CD14-positive monocyte (primary cell): ENCODE measurements around the gene TPRX2. TPM values are rescaled to one million over a fixed set of nuclear protein-coding genes. Genes with fewer than 3 reads are reported as not detected.

Experiments
- DNase-seq, 3 donors: peaks; one replicate each; pipeline ENCODE4 v3.0.0-alpha.2; 2011 to 2022
- H2AFZ ChIP-seq: 2 replicates; pipeline ENCODE4 v1.6.0; 2012; ENCODE audit warnings: mild to moderate bottlenecking, low read depth, low read length, inconsistent platforms; ENCODE audit not compliant: insufficient read depth, poor library complexity, severe bottlenecking
- H3K27ac ChIP-seq, 2 donors: 1 replicate in 1 of 2; 2 replicates in 1 of 2; pipeline ENCODE4 v1.5.1; 2012 to 2013; ENCODE audit warnings: low read length in 2 of 2, control low read depth in 1 of 2, inconsistent platforms in 1 of 2, low read depth in 1 of 2, mild to moderate bottlenecking in 1 of 2
- H3K27me3 ChIP-seq, 2 donors: one replicate each; pipeline versions ENCODE4 v1.6.0 to v1.6.1; 2011 to 2013; ENCODE audit warnings: low read length in 2 of 2; ENCODE audit not compliant: control insufficient read depth in 2 of 2, insufficient read depth in 2 of 2
- H3K36me3 ChIP-seq, 2 donors: replicated peaks in 1 of 2; 1 replicate in 1 of 2; 2 replicates in 1 of 2; pipeline versions ENCODE4 v1.5.1 to v1.6.1; 2012 to 2013; ENCODE audit warnings: low read length in 2 of 2, control low read depth in 1 of 2, inconsistent platforms in 1 of 2, mild to moderate bottlenecking in 1 of 2; ENCODE audit not compliant: insufficient read depth in 2 of 2, control insufficient read depth in 1 of 2
- H3K4me1 ChIP-seq, 2 donors: 1 replicate in 1 of 2; 2 replicates in 1 of 2; pipeline versions ENCODE4 v1.5.1 to v1.6.1; 2012 to 2013; ENCODE audit warnings: low read length in 2 of 2, control low read depth in 1 of 2, inconsistent platforms in 1 of 2, mild to moderate bottlenecking in 1 of 2, moderate library complexity in 1 of 2; ENCODE audit not compliant: insufficient read depth in 2 of 2, control insufficient read depth in 1 of 2
- H3K4me2 ChIP-seq: replicated peaks from 2 replicates; pipeline ENCODE3; 2012; ENCODE audit warnings: low read length, moderate library complexity, mild to moderate bottlenecking; ENCODE audit not compliant: poor library complexity, severe bottlenecking; ENCODE audit errors: extremely low read depth
- H3K4me3 ChIP-seq, 3 experiments: fragments of 200-600 bp in 1 of 3; sonication (generic) in 1 of 3; replicated peaks in 1 of 3; 1 replicate in 2 of 3; 2 replicates in 1 of 3; pipeline ENCODE4 v1.5.1; 2011 to 2013; ENCODE audit warnings: low read length in 3 of 3, mild to moderate bottlenecking in 3 of 3, control low read depth in 2 of 3, low read depth in 2 of 3, inconsistent platforms in 1 of 3, moderate library complexity in 1 of 3
- H3K79me2 ChIP-seq: 2 replicates; pipeline ENCODE4 v1.6.0; 2012; ENCODE audit warnings: mild to moderate bottlenecking, control low read depth, inconsistent platforms, low read length, moderate library complexity; ENCODE audit not compliant: insufficient read depth
- H3K9ac ChIP-seq: 2 replicates; pipeline ENCODE4 v1.6.0; 2017; ENCODE audit warnings: low read length, mild to moderate bottlenecking; ENCODE audit not compliant: insufficient read depth, poor library complexity, severe bottlenecking
- H3K9me3 ChIP-seq, 2 donors: replicated peaks in 1 of 2; 1 replicate in 1 of 2; 2 replicates in 1 of 2; pipeline versions ENCODE4 v1.5.1 to v1.6.1; 2012 to 2013; ENCODE audit warnings: low read length in 2 of 2, control low read depth in 1 of 2; ENCODE audit not compliant: control insufficient read depth in 1 of 2, insufficient read depth in 1 of 2
- H4K20me1 ChIP-seq: 2 replicates; pipeline ENCODE4 v1.6.0; 2012; ENCODE audit warnings: mild to moderate bottlenecking, low read length, control low read depth, moderate library complexity; ENCODE audit not compliant: insufficient read depth
- H3K27ac Mint-ChIP-seq, 7 donors: one replicate each; pipeline ENCODE4 v1.8.0; 2020; ENCODE audit warnings: mild to moderate bottlenecking in 7 of 7, mixed read lengths in 7 of 7, moderate library complexity in 6 of 7, inconsistent platforms in 2 of 7
- H3K27me3 Mint-ChIP-seq, 3 donors: one replicate each; pipeline ENCODE4 v1.8.0; 2021 to 2022; ENCODE audit warnings: low read depth in 3 of 3, mild to moderate bottlenecking in 3 of 3, mixed read lengths in 3 of 3, moderate library complexity in 3 of 3, inconsistent platforms in 1 of 3
- H3K36me3 Mint-ChIP-seq, 2 donors: one replicate each; pipeline ENCODE4 v1.8.0; 2020; ENCODE audit warnings: mixed read lengths in 2 of 2, inconsistent platforms in 1 of 2, mild to moderate bottlenecking in 1 of 2
- H3K4me1 Mint-ChIP-seq: one replicate; pipeline ENCODE4 v1.8.0; 2020; ENCODE audit warnings: mild to moderate bottlenecking, mixed read lengths
- H3K4me3 Mint-ChIP-seq, 2 donors: one replicate each; pipeline ENCODE4 v1.8.0; 2020; ENCODE audit warnings: mild to moderate bottlenecking in 2 of 2, mixed read lengths in 2 of 2, moderate library complexity in 1 of 2
- H3K9me3 Mint-ChIP-seq, 7 donors: one replicate each; pipeline ENCODE4 v1.8.0; 2020 to 2022; ENCODE audit warnings: mixed read lengths in 7 of 7, mild to moderate bottlenecking in 6 of 7, moderate library complexity in 6 of 7, inconsistent platforms in 2 of 7
- WGBS: methylation state at CpG from one replicate; pipeline ENCODE4 v1.1.5; 2013; ENCODE audit warnings: missing lambda C conversion rate; ENCODE audit not compliant: insufficient coverage; 5-methylcytosine and 5-hydroxymethylcytosine counted together
- intact Hi-C, 2 donors: fragments of 100-400 bp; cut with micrococcal nuclease; formaldehyde crosslinking; loops; one replicate each; pipeline versions ENCODE4 v1.15.0 to v1.15.1; 2023
- polyA plus RNA-seq, 3 donors: library from polyadenylated mRNA; depleted of rRNA in 1 of 3; unstranded in 2 of 3; stranded (reverse) in 1 of 3; fragments of 300-500 nt in 2 of 3; fragments of >200 nt in 1 of 3; fragmentation: Illumina TruSeq in 2 of 3; gene quantifications; 1 replicate in 2 of 3; 2 replicates in 1 of 3; pipeline ENCODE4 v1.2.3, GENCODE V29; 2012 to 2021
- TF ChIP-seq, protein P1 (sequence below): fragments of 200-600 bp; IDR thresholded peaks from one replicate; pipeline ENCODE4 v1.8.0; 2022; ENCODE audit warnings: antibody characterized with exemption, mild to moderate bottlenecking

Gene TPRX2
- polyA plus RNA-seq, 3 donors: not detected

DNA sequence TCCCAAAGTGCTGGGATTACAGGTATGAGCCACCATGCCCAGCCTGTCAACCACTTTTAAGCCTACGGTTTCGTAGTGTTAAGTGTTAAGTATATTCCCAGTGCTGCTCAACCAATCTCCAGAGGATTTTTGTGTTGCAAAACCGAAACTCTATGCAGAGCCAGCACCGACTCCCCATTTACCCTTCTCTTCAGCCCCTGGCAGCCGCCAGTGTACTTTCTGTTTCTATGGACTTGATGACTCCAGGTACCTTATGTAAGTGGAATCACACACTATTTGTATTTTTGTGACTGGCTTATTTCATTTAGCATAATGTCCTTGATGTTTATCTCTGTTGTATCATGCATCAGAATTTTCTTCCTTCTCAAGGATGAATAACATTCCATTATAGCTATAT, 26.0 kb downstream of the TPRX2 start:
- Histone ChIP-seq H3K4me2 (no peak overlapping the region), H3K9me3 (no peaks in the 10 kb centered on the region), H3K36me3 (no peaks in the 10 kb centered on the region), H3K4me3 (no peak overlapping the region), H3K4me1 (no peaks in the 10 kb centered on the region), H3K27me3 (peaks cover 0 to 3% of the 10 kb centered on the region in 2 donors), H2AFZ (no peak overlapping the region), H3K79me2 (no peaks in the 10 kb centered on the region), H3K27ac (no peak overlapping the region), H4K20me1 (no peaks in the 10 kb centered on the region), H3K9ac (no peak overlapping the region)
- no CpG with 5 or more reads among the region's 5 CpGs for WGBS
- Mint-ChIP-seq H3K27me3 (peaks cover 4 to 18% (median 10%) of the 10 kb centered on the region in 3 donors), H3K4me1 (no peaks in the 10 kb centered on the region), H3K4me3 (peak overlapping the region in 1 of 2 donors; percentile 1), H3K9me3 (peaks cover 0 to 3% (median 0%) of the 10 kb centered on the region in 7 donors), H3K36me3 (no peaks in the 10 kb centered on the region), H3K27ac (peak overlapping the region in 1 of 7 donors; percentile 43)
- intact Hi-C loops: no loop called here
- DNase-seq: no peak
- TF ChIP-seq, protein P1, sequence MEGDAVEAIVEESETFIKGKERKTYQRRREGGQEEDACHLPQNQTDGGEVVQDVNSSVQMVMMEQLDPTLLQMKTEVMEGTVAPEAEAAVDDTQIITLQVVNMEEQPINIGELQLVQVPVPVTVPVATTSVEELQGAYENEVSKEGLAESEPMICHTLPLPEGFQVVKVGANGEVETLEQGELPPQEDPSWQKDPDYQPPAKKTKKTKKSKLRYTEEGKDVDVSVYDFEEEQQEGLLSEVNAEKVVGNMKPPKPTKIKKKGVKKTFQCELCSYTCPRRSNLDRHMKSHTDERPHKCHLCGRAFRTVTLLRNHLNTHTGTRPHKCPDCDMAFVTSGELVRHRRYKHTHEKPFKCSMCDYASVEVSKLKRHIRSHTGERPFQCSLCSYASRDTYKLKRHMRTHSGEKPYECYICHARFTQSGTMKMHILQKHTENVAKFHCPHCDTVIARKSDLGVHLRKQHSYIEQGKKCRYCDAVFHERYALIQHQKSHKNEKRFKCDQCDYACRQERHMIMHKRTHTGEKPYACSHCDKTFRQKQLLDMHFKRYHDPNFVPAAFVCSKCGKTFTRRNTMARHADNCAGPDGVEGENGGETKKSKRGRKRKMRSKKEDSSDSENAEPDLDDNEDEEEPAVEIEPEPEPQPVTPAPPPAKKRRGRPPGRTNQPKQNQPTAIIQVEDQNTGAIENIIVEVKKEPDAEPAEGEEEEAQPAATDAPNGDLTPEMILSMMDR: no peak

DNA sequence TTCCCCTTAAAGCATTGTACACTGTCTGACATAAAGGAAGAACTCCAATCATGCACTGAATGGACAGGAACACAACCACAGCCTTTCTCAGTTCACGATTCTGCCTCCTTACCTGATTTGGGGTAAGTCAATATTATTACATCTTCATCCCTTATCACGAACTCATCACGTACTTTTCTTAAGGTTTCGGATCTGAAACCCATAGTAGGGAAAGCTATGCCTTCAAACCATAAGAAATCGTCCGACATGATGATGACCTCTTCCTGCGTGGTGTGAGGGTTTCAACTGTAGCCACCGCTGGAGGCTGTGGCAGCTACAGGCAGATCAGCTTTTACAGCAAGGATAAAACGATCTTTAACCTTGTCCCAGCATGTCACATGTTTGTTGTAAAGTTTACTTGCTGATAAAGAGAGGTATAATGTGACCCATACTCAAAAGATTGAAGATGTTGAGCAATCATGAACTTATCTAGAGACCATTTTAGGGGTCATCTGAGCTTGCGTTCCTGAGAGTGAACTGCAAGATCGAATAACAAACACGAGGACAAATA, 27.1 kb downstream of the TPRX2 start, which contains the start of gene SULT2A1:
SULT2A1 (minus strand) TSS at position 306 of the 550 bp plus-strand sequence; CDS start at position 248, 58 bp downstream.
- H4K20me1 ChIP-seq: no peaks in the 10 kb centered on the region
- Mint-ChIP-seq H3K27ac (peak within 1 kb of the TSS in 1 of 7 donors; percentile 43), H3K4me1 (no peaks in the 10 kb centered on the region), H3K36me3 (no peaks in the 10 kb centered on the region), H3K4me3 (peak within 1 kb of the TSS in 1 of 2 donors; percentile 1), H3K27me3 (peaks cover 4 to 13% (median 6%) of the 10 kb centered on the region in 3 donors), H3K9me3 (peaks cover 0 to 3% (median 0%) of the 10 kb centered on the region in 7 donors)
- peaks cover 0 to 3% of the 10 kb centered on the region in 2 donors for H3K27me3 ChIP-seq
- TF ChIP-seq, protein P1: no peak
- H3K27ac ChIP-seq: no peak within 1 kb of the TSS
- H3K36me3 ChIP-seq: no peaks in the 10 kb centered on the region
- no peaks in the 10 kb centered on the region for H3K9me3 ChIP-seq
- no peaks in the 10 kb centered on the region for H3K79me2 ChIP-seq
- H2AFZ ChIP-seq: no peak within 1 kb of the TSS
- intact Hi-C loops: no loop called here
- WGBS: 80% methylated on average over 7 of the region's 12 CpGs
- no peak within 1 kb of the TSS for H3K4me2 ChIP-seq
- H3K4me3 ChIP-seq: no peak within 1 kb of the TSS
- H3K4me1 ChIP-seq: no peaks in the 10 kb centered on the region
- DNase-seq: no peak
- no peak within 1 kb of the TSS for H3K9ac ChIP-seq
